HG03342 (cell line): ENCODE data around the gene PPP1R37.
A peak's percentile ranks its signal among the peaks of the same experiment; 100 is the strongest.

Experiments used
- ATAC-seq: cut with Tn5 transposase; IDR thresholded peaks from one replicate; pipeline ENCODE4 v1.9.1; 2021; ENCODE audit warnings: mild to moderate bottlenecking, moderate library complexity; ENCODE audit not compliant: unreplicated experiment

PPP1R37 gene, protein sequence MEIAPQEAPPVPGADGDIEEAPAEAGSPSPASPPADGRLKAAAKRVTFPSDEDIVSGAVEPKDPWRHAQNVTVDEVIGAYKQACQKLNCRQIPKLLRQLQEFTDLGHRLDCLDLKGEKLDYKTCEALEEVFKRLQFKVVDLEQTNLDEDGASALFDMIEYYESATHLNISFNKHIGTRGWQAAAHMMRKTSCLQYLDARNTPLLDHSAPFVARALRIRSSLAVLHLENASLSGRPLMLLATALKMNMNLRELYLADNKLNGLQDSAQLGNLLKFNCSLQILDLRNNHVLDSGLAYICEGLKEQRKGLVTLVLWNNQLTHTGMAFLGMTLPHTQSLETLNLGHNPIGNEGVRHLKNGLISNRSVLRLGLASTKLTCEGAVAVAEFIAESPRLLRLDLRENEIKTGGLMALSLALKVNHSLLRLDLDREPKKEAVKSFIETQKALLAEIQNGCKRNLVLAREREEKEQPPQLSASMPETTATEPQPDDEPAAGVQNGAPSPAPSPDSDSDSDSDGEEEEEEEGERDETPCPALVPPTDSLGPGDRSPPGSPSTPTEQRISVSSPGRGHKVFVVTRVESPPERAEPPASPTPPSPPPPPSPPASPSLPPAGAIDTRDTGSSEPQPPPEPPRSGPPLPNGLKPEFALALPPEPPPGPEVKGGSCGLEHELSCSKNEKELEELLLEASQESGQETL

DNA sequence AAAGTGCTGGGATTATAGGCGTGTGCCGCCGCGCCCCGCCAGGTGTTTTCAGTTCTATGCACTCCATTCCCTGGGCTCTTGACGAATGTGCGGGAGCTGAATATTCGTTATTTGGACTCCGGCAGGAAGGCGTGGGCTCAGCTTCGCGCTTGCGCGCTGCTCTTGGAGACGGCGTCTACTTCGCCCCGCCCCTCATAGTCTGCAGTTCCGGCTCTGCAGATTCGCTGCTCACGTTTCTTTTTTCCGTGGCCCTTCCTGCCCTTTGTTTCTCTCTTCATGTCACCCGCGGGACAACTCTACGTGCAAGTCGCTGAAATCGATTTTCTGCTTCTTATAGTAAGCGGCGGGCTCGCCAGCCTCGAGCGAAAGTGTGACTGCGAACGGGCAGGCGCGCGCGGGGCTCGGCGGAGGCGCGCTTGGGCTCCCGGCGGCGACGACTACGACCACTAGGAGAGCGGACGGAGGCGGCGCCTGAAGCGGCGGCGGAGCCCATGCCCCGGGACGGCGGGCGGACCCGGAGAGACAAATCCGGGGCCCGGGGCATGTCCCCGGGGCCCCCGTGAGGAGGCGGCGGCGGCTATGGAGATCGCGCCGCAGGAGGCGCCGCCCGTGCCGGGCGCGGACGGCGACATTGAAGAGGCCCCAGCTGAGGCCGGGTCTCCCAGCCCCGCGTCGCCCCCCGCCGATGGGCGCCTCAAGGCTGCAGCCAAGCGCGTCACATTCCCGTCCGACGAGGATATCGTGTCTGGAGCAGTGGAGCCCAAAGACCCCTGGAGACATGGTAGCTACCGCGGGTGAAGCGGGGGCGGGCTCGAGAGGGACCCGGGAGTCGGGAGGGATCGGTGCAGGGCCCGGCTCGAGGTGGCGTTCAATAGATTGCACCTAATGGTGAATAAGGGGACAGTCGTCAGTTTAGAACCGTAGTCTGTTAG, at the start of gene PPP1R37:
Gene PPP1R37, plus strand, starts transcription at position 433 of the 932 bp plus-strand sequence. Its CDS starts 147 bp downstream, at position 580.
- peak; percentile 59 for ATAC-seq

DNA sequence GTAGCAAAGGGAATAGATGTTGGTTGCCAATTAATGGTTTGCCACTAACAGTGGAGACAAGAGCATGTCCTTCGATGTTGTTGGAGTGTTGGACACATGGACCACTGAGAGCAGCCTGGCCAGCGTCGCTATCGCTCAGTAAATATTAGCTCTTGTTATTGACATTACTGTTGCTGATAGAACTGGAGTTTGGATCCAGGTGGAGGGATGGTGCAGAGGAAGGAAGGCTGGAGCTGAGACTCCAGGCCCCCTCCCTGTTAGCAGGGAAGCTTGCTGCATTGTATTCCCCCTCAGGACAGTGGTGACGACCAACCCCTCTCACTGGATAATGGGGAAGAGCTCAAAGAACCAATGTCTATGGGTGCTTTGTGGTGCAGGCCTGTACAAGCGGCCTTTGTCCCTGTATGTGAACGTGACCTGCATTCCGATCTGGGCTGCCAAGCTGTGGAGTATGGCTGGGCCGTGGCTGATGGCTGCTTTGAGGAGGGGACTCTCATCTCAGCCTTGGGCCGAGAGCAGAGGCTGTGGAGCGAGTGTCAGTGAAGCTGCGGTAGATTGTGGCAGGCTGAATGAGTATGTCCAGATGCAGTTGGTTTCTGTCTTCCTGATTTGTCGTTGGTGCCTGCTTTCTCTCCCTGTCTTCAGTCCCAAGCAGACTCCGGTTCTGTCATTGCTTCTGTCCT, 47.2 kb upstream of the PPP1R37 start:
- ATAC-seq = no peak

DNA sequence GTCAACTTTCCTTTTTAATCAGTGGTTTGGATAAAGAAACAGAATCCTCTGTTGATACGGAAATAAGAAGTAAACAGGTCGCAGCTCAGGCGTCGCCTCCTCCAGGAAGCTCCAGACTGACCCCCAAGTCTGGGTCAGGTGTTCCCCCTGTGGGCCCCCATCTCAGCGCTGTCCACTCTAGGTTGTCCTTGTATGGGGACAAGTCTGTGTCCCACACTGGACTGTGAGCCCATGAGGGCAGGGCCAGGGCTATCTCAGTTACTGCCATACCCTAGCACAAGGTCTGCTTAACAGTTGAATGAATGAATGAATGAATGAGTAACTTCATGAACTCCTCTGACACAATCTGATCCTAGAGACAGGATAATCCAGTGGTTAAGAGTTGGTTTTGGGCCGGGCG, 46.6 kb upstream of the PPP1R37 start:
- no peak for ATAC-seq

DNA sequence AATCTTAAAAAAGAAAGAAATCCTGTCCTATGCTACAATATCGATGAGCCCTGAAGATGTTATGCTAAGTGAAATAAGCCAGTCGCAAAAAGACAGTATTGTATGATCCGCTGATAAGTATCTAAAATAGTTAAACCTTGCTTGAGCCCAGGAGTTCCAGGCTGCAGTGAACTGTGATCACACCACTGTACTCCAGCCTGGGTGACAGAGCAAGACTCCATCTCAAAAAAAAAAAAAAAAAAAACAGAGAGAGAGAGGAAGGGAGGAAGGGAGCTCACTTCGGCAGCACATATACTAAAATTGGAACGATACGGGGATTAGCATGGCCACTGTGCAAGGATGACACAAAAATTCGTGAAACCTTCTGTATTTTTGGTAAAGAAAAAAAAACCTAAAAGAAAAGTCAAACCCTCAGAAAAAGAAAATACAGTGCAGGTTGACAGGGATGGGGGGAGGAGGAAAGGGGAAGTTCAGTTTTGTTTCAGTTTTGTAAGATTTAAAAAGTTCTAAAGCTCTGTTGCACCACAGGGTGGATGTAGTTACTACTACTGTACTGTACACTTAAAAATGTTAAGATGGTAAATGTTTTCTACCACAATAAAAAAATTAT, 45.7 kb upstream of the PPP1R37 start:
- ATAC-seq = peak; percentile 56

DNA sequence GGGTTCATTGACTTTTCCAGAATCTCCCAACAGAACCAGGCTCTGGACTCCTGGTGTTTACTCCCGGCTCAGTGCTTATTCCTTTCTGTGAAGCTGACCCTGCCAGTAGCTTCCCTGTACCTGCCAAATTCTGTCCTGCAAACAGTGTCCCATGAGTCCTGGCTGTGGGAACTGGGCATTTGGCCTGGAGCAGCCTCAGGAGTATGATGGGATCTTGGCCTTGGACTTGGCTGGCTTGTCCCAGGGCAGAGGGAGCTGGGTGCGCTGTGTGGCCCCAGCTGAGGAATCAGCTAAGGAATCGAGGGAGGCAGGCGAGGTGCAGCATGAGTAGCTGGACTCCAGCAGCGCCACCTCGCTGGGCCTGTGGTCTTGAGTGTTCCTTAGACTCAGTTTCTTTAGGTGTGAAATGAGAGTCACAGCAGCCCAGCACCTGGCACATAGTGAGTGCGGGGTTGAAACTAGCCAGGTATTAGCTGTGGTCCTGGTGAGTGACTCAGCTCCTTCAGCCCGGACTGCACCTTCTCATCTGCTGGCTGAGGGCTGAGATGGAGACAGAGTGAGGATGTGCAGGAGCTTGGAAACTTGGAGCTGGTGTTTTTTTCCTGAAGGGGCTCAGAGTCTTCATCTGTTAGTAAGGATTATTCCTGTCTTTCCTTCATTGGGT, 43.8 kb upstream of the PPP1R37 start:
- ATAC-seq = no peak

DNA sequence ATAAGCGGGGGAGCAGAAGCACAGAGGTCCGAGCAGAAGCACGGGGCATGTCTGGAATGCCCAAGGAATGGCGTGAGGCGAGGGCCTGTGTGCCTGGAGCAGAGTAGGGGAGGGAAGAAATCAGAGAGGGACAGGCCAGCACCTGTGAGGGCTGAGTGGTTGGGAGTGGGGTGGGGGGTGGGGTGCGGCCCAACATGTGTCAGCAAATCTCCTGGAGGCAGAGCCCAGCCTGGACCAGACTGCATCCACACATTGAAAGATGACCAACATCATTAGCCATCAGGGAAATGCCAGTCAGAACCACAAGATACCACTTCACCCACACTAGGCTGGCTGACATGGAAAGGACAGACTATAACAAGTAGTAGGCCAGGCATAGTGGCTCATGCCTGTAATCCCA, 42.9 kb upstream of the PPP1R37 start:
- ATAC-seq = no peak

DNA sequence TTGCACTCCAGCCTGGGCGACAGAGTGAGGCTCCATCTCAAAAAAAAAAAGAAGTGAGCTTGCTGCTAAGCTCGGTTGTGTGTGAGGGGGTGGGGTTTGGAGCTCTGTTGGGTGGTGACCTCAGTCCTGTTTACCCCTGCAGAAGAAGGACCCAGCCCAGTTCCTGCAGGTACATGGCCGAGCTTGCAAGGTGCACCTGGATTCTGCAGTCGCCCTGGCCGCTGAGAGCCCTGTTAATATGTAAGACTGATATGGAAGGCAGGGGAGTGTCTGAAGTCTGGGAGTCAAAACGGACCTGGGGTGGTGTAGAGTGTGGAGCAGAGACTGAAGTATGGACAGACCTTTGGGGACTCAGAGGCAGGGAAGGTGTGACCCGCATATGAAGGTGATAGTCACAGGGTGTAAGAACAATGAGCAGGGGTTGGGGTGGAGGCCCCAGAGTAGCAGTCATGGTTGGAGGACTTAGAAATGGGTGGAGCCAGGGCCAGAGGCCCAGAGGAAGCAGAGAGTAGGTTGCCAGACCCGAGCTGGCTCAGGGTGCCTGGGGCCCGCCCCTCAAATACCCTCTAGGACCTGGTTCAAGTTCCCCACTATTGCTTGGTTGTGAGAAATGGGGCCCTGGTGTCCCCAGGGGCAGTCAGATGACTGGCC, 40.9 kb upstream of the PPP1R37 start:
- peak; percentile 53 for ATAC-seq

DNA sequence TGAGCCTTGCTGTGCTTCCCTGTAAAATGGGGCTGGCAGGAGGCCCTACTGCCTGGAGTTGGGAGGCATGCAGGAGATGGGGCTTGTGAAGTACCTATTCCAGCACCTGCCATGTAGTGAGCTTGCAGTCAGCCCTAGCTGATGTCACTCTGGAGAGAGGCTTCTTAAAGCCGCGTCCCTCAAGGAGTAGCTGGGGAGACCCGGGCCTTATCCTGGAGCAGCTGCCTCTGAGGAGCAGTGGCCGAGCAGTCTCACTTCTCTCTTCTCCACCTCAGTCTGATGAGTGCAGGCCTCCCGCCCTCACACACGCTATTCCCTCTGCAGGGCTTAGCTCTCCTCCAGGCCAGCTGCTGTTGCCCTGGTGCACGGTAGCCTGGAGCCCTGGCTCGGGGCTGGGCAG, 36.1 kb upstream of the PPP1R37 start:
- no peak for ATAC-seq

DNA sequence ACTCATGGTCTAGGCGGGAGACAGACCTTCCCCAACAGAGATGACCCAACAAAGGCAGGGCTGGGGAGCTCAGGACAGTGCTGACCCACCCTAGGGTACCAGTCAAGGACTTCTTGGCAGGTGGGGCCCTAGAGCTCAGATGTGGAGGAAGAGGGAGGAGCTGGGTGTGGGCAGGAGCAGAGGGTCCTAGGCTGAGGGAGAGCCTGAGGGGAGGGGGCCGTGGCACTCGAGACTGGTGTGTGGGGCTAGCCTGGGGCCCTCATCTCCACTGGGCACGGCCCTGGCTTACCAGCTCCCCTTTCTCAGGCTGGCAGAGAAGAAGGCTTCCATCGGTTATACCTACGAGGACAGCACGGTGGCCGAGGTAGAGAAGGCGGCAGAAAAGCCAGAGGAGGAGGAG, 35.5 kb upstream of the PPP1R37 start:
- no peak for ATAC-seq

DNA sequence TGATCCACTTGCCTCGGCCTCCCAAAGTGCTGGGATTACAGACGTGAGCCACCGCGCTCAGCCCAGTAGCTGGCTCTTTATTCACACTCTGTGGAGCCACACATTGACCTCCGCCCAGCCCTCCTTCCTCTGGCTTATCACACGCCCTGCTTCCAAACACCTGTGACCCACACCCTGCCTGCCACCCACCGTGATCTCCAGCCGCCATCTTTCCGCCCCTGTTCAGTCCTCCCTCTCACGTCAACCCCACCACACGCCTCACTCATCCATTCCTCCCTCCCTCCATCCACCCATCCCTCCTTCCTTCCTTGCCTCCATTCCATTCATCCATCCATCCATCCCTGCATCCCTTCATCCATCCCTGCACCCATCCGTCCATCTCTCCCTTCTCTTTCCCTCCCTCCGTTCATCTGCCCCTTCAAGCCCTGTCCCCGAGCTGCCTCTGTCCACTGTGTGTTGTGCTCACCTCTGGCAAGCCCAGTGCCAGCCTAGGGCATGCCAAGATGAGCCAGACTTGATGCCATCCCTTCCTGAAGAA, 34.3 kb upstream of the PPP1R37 start:
- ATAC-seq = no peak

DNA sequence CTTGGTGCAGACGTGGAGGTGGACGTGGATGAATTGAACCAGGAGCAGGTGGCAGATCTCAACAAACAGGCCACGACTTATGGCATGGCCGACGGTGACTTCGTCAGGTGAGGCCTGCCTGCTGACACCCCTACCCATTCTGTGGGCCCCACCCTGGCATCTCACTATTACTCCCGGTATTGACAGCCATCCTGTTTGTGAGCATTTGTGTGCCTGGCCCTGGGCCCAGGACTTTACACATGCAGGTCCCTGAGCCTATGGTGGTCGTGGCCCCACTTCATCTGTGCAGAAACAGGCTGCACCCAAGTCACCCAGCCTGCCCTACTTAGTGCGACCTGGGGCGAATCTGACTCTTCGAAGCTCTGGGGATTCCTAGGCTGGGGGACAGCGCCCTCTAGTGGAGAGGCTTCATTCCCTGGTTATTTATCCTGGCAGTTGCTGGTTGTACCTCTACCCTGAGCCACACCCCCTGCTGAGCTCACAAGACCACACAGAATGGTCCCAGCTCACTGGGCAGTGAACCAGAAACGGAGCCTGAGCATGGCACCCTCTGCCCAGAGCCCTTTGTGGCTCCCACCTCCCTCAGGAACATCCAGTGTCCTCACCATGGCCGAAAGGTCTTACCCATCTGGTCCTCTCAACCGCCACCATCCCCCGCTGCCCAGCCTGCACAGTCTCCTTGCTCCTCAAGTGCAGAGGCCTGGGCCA, 33.6 kb upstream of the PPP1R37 start:
- no peak for ATAC-seq

DNA sequence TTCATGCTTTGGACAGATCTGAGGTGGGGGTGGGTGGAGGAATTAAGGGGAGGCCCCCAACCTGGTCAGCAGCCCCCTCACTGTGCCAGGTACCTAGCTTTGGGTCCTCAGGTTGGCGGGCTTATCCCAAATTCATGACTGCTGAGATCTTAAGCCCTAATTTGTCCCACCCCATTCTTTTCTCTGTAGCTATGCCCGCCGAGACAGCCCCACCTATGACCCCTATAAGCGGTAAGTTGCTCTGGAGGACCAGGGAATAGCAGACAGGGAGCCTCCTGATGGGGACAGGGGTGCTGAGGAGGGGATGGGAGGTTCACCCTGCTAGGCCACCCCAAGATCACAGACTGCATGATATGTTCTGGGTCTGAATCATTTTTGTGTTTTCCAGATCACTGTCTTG, 31.0 kb upstream of the PPP1R37 start:
- no peak for ATAC-seq

DNA sequence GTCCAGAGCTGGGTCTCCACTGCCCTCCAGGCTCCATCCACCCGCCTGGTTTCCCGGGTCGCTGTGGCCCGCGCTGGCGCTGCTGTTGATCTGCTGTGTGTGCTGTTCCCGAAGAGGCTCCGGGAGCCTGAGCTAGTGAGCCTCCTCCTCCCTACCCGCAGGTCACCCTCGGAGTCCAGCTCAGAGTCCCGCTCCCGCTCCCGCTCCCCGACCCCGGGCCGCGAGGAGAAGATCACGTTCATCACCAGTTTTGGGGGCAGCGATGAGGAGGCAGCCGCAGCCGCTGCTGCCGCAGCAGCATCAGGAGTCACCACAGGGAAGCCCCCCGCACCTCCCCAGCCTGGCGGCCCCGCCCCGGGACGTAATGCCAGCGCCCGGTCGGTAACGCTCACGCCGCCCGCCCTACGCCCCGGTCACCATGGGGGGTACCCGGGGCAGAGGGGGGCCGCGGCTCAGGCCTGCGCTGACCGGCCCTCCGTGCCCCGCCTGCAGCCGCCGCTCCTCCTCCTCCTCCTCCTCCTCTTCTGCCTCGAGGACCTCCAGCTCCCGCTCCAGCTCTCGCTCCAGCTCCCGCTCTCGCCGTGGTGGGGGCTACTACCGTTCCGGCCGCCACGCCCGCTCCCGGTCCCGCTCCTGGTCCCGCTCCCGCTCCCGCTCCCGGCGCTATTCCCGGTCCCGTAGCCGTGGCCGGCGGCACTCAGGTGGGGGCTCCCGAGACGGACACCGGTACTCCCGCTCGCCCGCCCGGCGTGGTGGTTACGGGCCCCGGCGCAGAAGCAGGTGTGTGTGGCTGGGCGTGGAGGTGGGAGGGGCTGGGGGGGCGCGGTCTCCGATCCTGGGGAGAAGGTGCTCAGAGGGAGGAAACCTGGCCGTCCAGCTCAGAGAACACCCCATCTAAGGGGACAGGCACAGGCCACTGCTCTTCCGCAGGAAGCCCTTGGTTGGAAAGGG, 28.9 kb upstream of the PPP1R37 start:
- no peak for ATAC-seq

DNA sequence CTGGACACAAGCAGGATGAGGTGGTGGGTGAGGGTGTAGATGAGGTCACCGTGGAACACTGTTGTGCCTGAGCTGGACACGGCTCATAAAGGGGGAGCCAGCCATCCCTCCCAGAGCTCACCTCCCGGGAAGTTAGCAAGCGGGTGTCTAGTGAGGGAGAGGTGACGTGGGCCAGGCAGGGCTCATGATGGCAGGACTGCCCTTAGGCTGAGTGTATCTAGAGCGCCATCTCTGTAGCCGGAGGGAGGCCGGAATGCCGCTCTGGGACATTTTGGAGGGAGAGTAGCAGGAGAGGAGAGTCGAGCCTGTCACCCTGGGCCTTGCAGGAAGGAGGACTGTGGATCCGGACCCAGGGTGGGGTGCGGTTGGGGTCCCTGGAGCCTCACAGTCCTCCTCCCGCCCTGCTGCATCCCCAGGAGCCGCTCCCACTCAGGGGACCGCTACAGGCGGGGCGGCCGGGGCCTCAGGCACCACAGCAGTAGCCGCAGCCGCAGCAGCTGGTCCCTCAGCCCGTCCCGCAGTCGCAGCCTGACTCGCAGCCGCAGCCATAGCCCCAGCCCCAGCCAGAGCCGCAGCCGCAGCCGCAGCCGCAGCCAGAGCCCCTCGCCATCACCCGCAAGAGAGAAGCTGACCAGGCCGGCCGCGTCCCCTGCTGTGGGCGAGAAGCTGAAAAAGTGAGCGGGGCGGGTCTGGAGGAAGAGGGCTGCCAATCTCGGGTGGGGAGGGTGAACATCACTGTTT, 25.9 kb upstream of the PPP1R37 start:
- ATAC-seq = no peak

DNA sequence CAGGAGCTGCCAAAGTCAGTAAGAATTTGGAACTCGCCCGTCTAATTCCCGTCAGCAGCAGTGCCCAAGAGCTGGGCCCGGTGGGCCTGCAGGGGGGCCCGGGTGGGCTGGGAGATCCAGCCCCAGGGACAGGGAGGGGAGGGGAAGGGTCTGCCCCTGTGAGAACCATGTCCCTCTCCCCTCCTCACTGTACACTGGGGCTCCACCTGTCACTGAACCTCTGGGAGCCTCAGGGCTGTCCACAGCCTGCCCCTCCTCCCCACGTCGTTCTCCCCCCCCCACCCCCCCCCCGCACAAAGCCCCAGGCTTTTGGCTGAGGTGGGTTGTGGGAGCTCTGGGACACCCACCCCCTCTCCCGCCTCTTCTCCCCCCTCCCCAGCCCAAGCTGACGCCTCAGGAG, 24.9 kb upstream of the PPP1R37 start:
- no peak for ATAC-seq

DNA sequence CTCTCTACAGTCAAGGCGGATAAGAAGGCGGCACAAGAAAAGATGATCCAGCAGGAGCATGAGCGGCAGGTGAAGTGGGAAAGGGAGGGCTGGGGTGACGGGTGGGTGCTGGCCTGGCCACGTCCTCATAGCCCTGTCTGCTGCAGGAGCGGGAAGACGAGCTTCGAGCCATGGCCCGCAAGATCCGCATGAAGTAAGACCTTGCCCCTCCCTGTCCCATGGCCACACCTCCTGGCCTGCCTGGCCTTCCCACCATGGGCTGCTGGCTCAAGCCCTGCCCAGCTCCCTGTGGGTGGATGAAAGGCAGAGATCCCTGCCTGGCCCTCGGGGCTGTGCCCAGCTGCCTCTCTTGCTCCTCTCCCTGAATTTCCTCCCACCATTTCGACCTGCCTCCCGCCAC, 23.9 kb upstream of the PPP1R37 start:
- no peak for ATAC-seq

DNA sequence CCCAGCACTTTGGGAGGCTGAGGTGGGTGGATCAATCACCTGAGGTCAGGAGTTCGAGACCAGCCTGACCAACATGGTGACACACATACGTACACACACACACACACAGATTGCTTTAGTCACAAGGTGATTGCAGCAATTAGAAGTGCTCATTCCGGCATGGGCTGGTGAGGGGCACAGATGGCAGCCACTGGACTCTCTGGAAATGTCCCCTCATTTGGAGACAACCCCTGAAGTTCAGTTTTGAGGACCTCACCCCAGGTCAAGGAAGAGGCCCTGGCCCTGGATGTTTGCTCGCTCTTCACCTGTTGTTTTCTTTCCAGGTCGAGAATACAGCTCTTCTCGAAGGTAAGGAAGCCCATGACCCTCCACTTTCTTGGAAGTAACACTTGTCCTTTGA, 22.8 kb upstream of the PPP1R37 start:
- ATAC-seq = no peak
